K562 (cell line): ENCODE measurements around the gene TBX19. TPM values are rescaled to one million over a fixed set of nuclear protein-coding genes. Genes with fewer than 3 reads are reported as not detected.

Experiments used
- ATAC-seq: fragments of 200-7000 bp; cut with Tn5 transposase; 3 replicates; pipeline ENCODE4 v1.9.1; 2020; ENCODE audit warnings: moderate library complexity
- BruUV-seq: library from RNA; stranded (reverse); fragments of 400-500 nt; replicated peaks from 2 replicates; lab custom pipeline; 2021; lab: Mats Ljungman, UMichigan
- CTCF ChIA-PET: fragments of 300-600 bp; formaldehyde crosslinking; extraction: SDS; loops from one replicate; lab custom pipeline; 2021; ENCODE audit warnings: low intra/inter-chr PET ratio; lab: Yijun Ruan, JAX
- POLR2A ChIA-PET: fragments of 300-600, 350-650 bp; sonication (Branson Sonifier 250); formaldehyde crosslinking; extraction: SDS; loops from one replicate; lab custom pipeline; 2021; ENCODE audit warnings: antibody characterized with exemption, inconsistent platforms; lab: Yijun Ruan, JAX
- DNase-seq, 4 experiments: peaks; one replicate each; pipeline versions ENCODE4 v3.0.0 to v3.0.0-alpha.2; 2011 to 2018; ENCODE audit warnings: low spot score in 3 of 4, mixed read lengths in 3 of 4; ENCODE audit errors: extremely low read depth in 1 of 4
- FAIRE-seq: peaks from 2 replicates; lab custom pipeline; 2011; peaks lifted over from hg19 to GRCh38; lab: Jason Lieb, UNC
- H2AFZ ChIP-seq: 2 replicates; pipeline ENCODE4 v1.6.0; 2011; ENCODE audit warnings: low read depth, low read length, control low read depth, inconsistent platforms
- H3K27ac ChIP-seq: fragments of 200-600 bp; 3 replicates; pipeline ENCODE4 v1.8.0; 2011; ENCODE audit warnings: low read depth, mild to moderate bottlenecking, control low read depth, inconsistent platforms, low read length, moderate library complexity, mixed read lengths; ENCODE audit errors: extremely low read depth
- H3K27me3 ChIP-seq, 2 experiments: fragments of 300-600 bp in 1 of 2; 2 replicates in 1 of 2; 3 replicates in 1 of 2; pipeline versions ENCODE4 v1.6.0 to v1.8.0; 2011; ENCODE audit warnings: inconsistent platforms in 2 of 2, low read length in 2 of 2, mild to moderate bottlenecking in 1 of 2, mixed read lengths in 1 of 2, moderate library complexity in 1 of 2; ENCODE audit not compliant: control insufficient read depth in 2 of 2, insufficient read depth in 2 of 2
- H3K36me3 ChIP-seq: fragments of 300-600 bp; 3 replicates; pipeline ENCODE4 v1.8.0; 2011; ENCODE audit warnings: mild to moderate bottlenecking, low read length, inconsistent platforms; ENCODE audit not compliant: control insufficient read depth, insufficient read depth
- H3K4me1 ChIP-seq, 2 experiments: fragments of 200-600 bp in 1 of 2; replicated peaks in 1 of 2; 2 replicates in 1 of 2; 3 replicates in 1 of 2; pipeline versions ENCODE4 v1.5.1 to v1.8.0; 2011; ENCODE audit warnings: inconsistent platforms in 2 of 2, low read length in 2 of 2, mild to moderate bottlenecking in 1 of 2, mixed read lengths in 1 of 2, moderate library complexity in 1 of 2; ENCODE audit not compliant: control insufficient read depth in 2 of 2, insufficient read depth in 2 of 2
- H3K4me2 ChIP-seq: 2 replicates; pipeline ENCODE4 v1.6.1; 2011; ENCODE audit warnings: low read length, control low read depth, inconsistent platforms, mixed read lengths; ENCODE audit not compliant: insufficient read depth
- H3K4me3 ChIP-seq: fragments of 200-600 bp; sonication (generic), shearing (Covaris generic); 2 replicates; pipeline ENCODE4 v1.5.1; 2016; ENCODE audit warnings: control low read depth, inconsistent platforms
- H3K79me2 ChIP-seq: fragments of 200-600 bp; 3 replicates; pipeline ENCODE4 v1.8.0; 2011; ENCODE audit warnings: low read length, inconsistent platforms; ENCODE audit not compliant: control insufficient read depth, insufficient read depth
- H3K9ac ChIP-seq, 2 experiments: 2 replicates each; pipeline versions ENCODE4 v1.6.0 to v1.6.1; 2011; ENCODE audit warnings: low read depth in 2 of 2, low read length in 2 of 2, control low read depth in 1 of 2, inconsistent platforms in 1 of 2, mild to moderate bottlenecking in 1 of 2, mixed read lengths in 1 of 2; ENCODE audit not compliant: insufficient read depth in 1 of 2
- H3K9me1 ChIP-seq: one replicate; pipeline ENCODE4 v1.6.0; 2011; ENCODE audit warnings: inconsistent platforms, mild to moderate bottlenecking, low read length, moderate library complexity; ENCODE audit not compliant: control insufficient read depth, insufficient read depth
- H3K9me3 ChIP-seq: replicated peaks from 2 replicates; pipeline ENCODE4 v1.5.1; 2011; ENCODE audit warnings: low read depth, low read length, inconsistent platforms; ENCODE audit not compliant: control insufficient read depth, insufficient read depth
- H4K20me1 ChIP-seq: replicated peaks from 2 replicates; pipeline ENCODE4 v1.6.1; 2011; ENCODE audit warnings: low read length, inconsistent platforms, mixed read lengths; ENCODE audit not compliant: control insufficient read depth, insufficient read depth
- NCOA2 ChIP-seq, 2 experiments: fragments of 450-650 bp; IDR thresholded peaks; 2 replicates each; pipeline ENCODE4 v1.6.1; 2018; ENCODE audit warnings: mild to moderate bottlenecking in 2 of 2, moderate library complexity in 1 of 2; ENCODE audit not compliant: partially characterized antibody in 2 of 2
- NFIC ChIP-seq: fragments of 450-650 bp; IDR thresholded peaks from 2 replicates; pipeline ENCODE4 v1.6.1; 2017; ENCODE audit warnings: mild to moderate bottlenecking, inconsistent platforms
- NFIX ChIP-seq: fragments of 250-450 bp; sonication (Bioruptor Pico); IDR thresholded peaks from 2 replicates; pipeline ENCODE4 v1.4.0; 2020; ENCODE audit warnings: low read depth, mild to moderate bottlenecking, moderate library complexity
- RAD21 ChIP-seq, 2 experiments: fragments of 250-450 bp in 1 of 2; fragments of 450-650 bp in 1 of 2; sonication (Bioruptor Pico) in 1 of 2; formaldehyde crosslinking in 1 of 2; IDR thresholded peaks in 1 of 2; conservative IDR thresholded peaks in 1 of 2; 2 replicates each; pipeline versions ENCODE4 v1.4.0 to v1.8.0; 2020 to 2022; ENCODE audit warnings: mild to moderate bottlenecking in 2 of 2, moderate library complexity in 1 of 2
- RREB1 ChIP-seq: fragments of 250-450 bp; sonication (Bioruptor Pico); IDR thresholded peaks from 2 replicates; pipeline ENCODE4 v1.4.0; 2020
- SMAD1 ChIP-seq: fragments of 150-350 bp; IDR thresholded peaks from 2 replicates; pipeline ENCODE4 v1.6.1; 2014; ENCODE audit warnings: low read length, low read depth; ENCODE audit not compliant: partially characterized antibody
- TFE3 ChIP-seq: fragments of 450-650 bp; formaldehyde crosslinking; IDR thresholded peaks from 2 replicates; pipeline ENCODE4 v1.4.0; 2020; ENCODE audit warnings: mild to moderate bottlenecking, mixed read lengths
- USF2 ChIP-seq: sonication (generic); formaldehyde crosslinking; IDR thresholded peaks from 2 replicates; pipeline ENCODE4 v1.5.0; 2020; ENCODE audit warnings: missing genetic modification reagents
- WGBS: fragments of 100-300 bp; shearing (Covaris generic); methylation state at CpG from one replicate; pipeline ENCODE4 v1.1.6; 2016; ENCODE audit warnings: low coverage, mixed read lengths; ENCODE audit not compliant: insufficient coverage; ENCODE audit errors: missing lambda C conversion rate; 5-methylcytosine and 5-hydroxymethylcytosine counted together
- in situ Hi-C: fragments of 300-500 bp; cut with MboI; formaldehyde crosslinking; loops from 4 replicates; pipeline ENCODE4 v1.15.0; 2018; ENCODE audit warnings: inconsistent platforms, mixed read lengths
- intact Hi-C: fragments of 100-400 bp; cut with micrococcal nuclease; formaldehyde crosslinking; loops from 2 replicates; pipeline ENCODE4 v1.14.2; 2022
- polyA plus RNA-seq, 8 experiments: library from polyadenylated mRNA; depleted of rRNA in 4 of 8; stranded (reverse) in 5 of 8; unstranded in 3 of 8; fragments of >200 nt; fragmentation: Nextera tagmentation in 2 of 8; fragmentation: Illumina TruSeq in 1 of 8; extraction: Ambion mirVana in 2 of 8; extraction: Trizol in 1 of 8; gene quantifications; 2 replicates each; pipeline versions ENCODE4 v1.2.1 to v1.2.3, GENCODE V29; 2011 to 2014; ENCODE audit warnings: inconsistent platforms in 1 of 8, missing spikeins in 1 of 8
- total RNA-seq, 7 experiments: library from RNA; depleted of rRNA in 6 of 7; stranded (reverse); fragments of >200 nt in 6 of 7; fragmentation: Illumina TruSeq in 2 of 7; extraction: Trizol in 2 of 7; gene quantifications; 2 replicates each; pipeline versions ENCODE4 v1.2.1 to v1.2.3, GENCODE V29; 2011 to 2021; ENCODE audit warnings: low replicate concordance in 1 of 7

TBX19 gene
- total and polyA plus RNA-seq, 9 of the 15 experiments (the other 6 are each of a cell fraction or from before 2014, with no cell fraction given): 0.32 to 3.1 (median 0.95) TPM

GRCh38 chr1:168273575-168273974 lies 7.1 kb upstream of the TBX19 start (continued):
- no peak for TF ChIP-seq RREB1 (CRISPR knock-in tag)

- ChIA-PET CTCF (no interaction called here), POLR2A (interaction anchor here (1.0 to 2.8 kb wide), 4 partner anchors 8 to 24 kb away, joined by 3 to 14 read pairs (median 4); no protein-coding TSS in a partner anchor)
- H2AFZ ChIP-seq: no peak overlapping the region
- intact Hi-C loops: no loop called here
- no peaks in the 10 kb centered on the region for H3K36me3 ChIP-seq
- ATAC-seq (no peak), FAIRE-seq (no peak), DNase-seq (peak in 1 of 4 experiments; percentile 34)
- peaks cover 10% of the 10 kb centered on the region; the same call in 1 of the 2 replicates for H4K20me1 ChIP-seq
- no TSS peak for BruUV-seq
- H3K9me1 ChIP-seq: no peaks in the 10 kb centered on the region
- no peak overlapping the region for H3K4me3 ChIP-seq
- no peaks in the 10 kb centered on the region for H3K9me3 ChIP-seq
- in situ Hi-C loops: no loop called here
- no peaks in the 10 kb centered on the region for H3K27me3 ChIP-seq
- no peak overlapping the region for H3K4me2 ChIP-seq
- no peak overlapping the region for H3K9ac ChIP-seq
- TF ChIP-seq USF2 (CRISPR knock-in tag) (no peak), RAD21 (CRISPR knock-in tag; conservative IDR thresholded peaks at IDR 0.05 in 1 of 2, IDR thresholded peaks at IDR 0.05 in 1 of 2) (0 out of 4 replicates have a peak, but pooled peaks of 1 of the 2 experiments have one; percentile 12), NCOA2 (IDR thresholded peaks at IDR 0.05; ENCODE audit: partially characterized antibody in 2 of 2) (peak in 1 of 2 experiments; percentile 69), NFIX (peak; percentile 99), TFE3 (no peak), NFIC (peak; percentile 100), SMAD1 (peak; percentile 66)
- 88% methylated on average over 1 of the region's 1 CpG for WGBS
- H3K27ac ChIP-seq: no peak overlapping the region
- no peaks in the 10 kb centered on the region for H3K79me2 ChIP-seq
- peaks cover 5 to 16% of the 10 kb centered on the region in 2 experiments; a peak in 3 of 5 replicates for H3K4me1 ChIP-seq
Observed at GRCh38 chr1:168279253-168279652, 1.4 kb upstream of the TBX19 start.
